Measurements from ENCODE around the gene PAPPA.
A peak's percentile ranks its signal among the peaks of the same experiment; 100 is the strongest.

The PAPPA gene

GRCh38 chr9:116168231-116168630 lies 14.6 kb downstream of the PAPPA start:
- TF ChIP-seq ATF2 (tag by site-specific recombination; IDR thresholded peaks at IDR 0.05; ENCODE audit: low read depth) (0 out of 2 replicates have a peak, but pooled peaks have one; percentile 27), ZNF629 (tag by site-specific recombination; IDR thresholded peaks at IDR 0.05) (0 out of 2 replicates have a peak, but pooled peaks have one; percentile 14)
- TF ChIP-seq, protein P1, sequence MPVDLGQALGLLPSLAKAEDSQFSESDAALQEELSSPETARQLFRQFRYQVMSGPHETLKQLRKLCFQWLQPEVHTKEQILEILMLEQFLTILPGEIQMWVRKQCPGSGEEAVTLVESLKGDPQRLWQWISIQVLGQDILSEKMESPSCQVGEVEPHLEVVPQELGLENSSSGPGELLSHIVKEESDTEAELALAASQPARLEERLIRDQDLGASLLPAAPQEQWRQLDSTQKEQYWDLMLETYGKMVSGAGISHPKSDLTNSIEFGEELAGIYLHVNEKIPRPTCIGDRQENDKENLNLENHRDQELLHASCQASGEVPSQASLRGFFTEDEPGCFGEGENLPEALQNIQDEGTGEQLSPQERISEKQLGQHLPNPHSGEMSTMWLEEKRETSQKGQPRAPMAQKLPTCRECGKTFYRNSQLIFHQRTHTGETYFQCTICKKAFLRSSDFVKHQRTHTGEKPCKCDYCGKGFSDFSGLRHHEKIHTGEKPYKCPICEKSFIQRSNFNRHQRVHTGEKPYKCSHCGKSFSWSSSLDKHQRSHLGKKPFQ (tag by site-specific recombination; IDR thresholded peaks at IDR 0.05) = no peak
- CTCF ChIA-PET = interaction anchor here (0.6 kb wide), 1 partner anchor 251 kb away, joined by 3 read pairs; no protein-coding TSS in a partner anchor
- no peak overlapping the region for H3K4me3 ChIP-seq (ENCODE audit: low read depth, low read length)
- POLR2A ChIA-PET = no interaction called here
- no peaks in the 10 kb centered on the region for H3K4me1 ChIP-seq (ENCODE audit: control insufficient read depth, insufficient read depth, low read length)
- H3K27ac ChIP-seq (ENCODE audit: extremely low read depth, low read depth, low read length) = no peak overlapping the region
- no peaks in the 10 kb centered on the region for H3K9me3 ChIP-seq (ENCODE audit: control insufficient read depth, insufficient read depth, low read depth, low read length)
- no peaks in the 10 kb centered on the region for H3K36me3 ChIP-seq (ENCODE audit: control insufficient read depth in 2 of 2, insufficient read depth in 1 of 2, low read length in 2 of 2)

DNA sequence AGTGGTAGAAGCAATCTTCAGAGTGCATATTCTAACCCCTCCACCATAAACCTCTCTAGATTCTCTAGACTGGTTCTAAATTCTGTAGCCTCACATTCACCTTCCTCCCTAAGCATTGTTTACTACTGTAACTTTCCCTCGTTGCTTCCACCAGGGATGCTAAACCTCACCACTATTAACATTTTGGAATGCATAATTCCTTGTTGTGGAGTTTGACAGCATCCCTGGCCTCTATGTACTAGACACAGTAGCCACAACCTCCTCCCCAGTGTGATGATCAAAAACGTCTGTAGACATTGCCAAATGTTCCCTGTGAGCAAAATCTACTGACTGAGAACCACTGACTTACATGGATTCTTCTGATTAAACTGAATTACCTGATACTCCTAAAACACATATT lies 18.6 kb downstream of the PAPPA start:
- no peaks in the 10 kb centered on the region for H3K9me3 ChIP-seq (ENCODE audit: control insufficient read depth, insufficient read depth, low read depth, low read length)
- ChIA-PET POLR2A (no interaction called here), CTCF (interaction anchor here (0.6 to 1.2 kb wide), 3 partner anchors 9 to 511 kb away, joined by 3 read pairs; no protein-coding TSS in a partner anchor)
- TF ChIP-seq ZEB2 (tag by site-specific recombination; IDR thresholded peaks at IDR 0.05) = no peak
- no peak for TF ChIP-seq ZBTB8A (tag by site-specific recombination; IDR thresholded peaks at IDR 0.05)
- no peak for TF ChIP-seq ZSCAN16 (tag by site-specific recombination; IDR thresholded peaks at IDR 0.05)
- TF ChIP-seq GLI4 (tag by site-specific recombination; IDR thresholded peaks at IDR 0.05) = no peak
- TF ChIP-seq YY2 (tag by site-specific recombination; IDR thresholded peaks at IDR 0.05) = no peak
- TF ChIP-seq ZNF214 (tag by site-specific recombination; IDR thresholded peaks at IDR 0.05; ENCODE audit: borderline replicate concordance) = no peak
- TF ChIP-seq ZNF692 (tag by site-specific recombination; IDR thresholded peaks at IDR 0.05) = no peak
- TF ChIP-seq ZFP41 (tag by site-specific recombination; IDR thresholded peaks at IDR 0.05; ENCODE audit: borderline replicate concordance) = no peak
- no peak for TF ChIP-seq ZNF585B (tag by site-specific recombination; IDR thresholded peaks at IDR 0.05)
- TF ChIP-seq ZNF362 (tag by site-specific recombination; IDR thresholded peaks at IDR 0.05) = no peak
- no peak for TF ChIP-seq OSR2 (tag by site-specific recombination; IDR thresholded peaks at IDR 0.05)
- TF ChIP-seq ZNF701 (tag by site-specific recombination; IDR thresholded peaks at IDR 0.05) = no peak
- TF ChIP-seq ZNF404 (tag by site-specific recombination; IDR thresholded peaks at IDR 0.05) = no peak
- TF ChIP-seq, protein P2, sequence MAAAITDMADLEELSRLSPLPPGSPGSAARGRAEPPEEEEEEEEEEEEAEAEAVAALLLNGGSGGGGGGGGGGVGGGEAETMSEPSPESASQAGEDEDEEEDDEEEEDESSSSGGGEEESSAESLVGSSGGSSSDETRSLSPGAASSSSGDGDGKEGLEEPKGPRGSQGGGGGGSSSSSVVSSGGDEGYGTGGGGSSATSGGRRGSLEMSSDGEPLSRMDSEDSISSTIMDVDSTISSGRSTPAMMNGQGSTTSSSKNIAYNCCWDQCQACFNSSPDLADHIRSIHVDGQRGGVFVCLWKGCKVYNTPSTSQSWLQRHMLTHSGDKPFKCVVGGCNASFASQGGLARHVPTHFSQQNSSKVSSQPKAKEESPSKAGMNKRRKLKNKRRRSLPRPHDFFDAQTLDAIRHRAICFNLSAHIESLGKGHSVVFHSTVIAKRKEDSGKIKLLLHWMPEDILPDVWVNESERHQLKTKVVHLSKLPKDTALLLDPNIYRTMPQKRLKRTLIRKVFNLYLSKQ (tag by site-specific recombination; IDR thresholded peaks at IDR 0.05; ENCODE audit: borderline replicate concordance) = no peak
- no peak for TF ChIP-seq ZNF571 (tag by site-specific recombination; IDR thresholded peaks at IDR 0.05)
- no peak for TF ChIP-seq ELK4 (IDR thresholded peaks at IDR 0.05; ENCODE audit: borderline replicate concordance, low read depth, low read length)
- TF ChIP-seq ZNF157 (tag by site-specific recombination; IDR thresholded peaks at IDR 0.05) = no peak
- TF ChIP-seq ZNF670 (tag by site-specific recombination; IDR thresholded peaks at IDR 0.05; ENCODE audit: low read depth) = no peak
- no peak for TF ChIP-seq GLIS2 (tag by site-specific recombination; IDR thresholded peaks at IDR 0.05)
- no peak for TF ChIP-seq TCF7L2 (IDR thresholded peaks at IDR 0.05; ENCODE audit: borderline replicate concordance, low read depth, low read length)
- H3K36me3 ChIP-seq (ENCODE audit: control insufficient read depth in 2 of 2, insufficient read depth in 1 of 2, low read length in 2 of 2) = no peaks in the 10 kb centered on the region
- no peak overlapping the region for H3K27ac ChIP-seq (ENCODE audit: extremely low read depth, low read depth, low read length)
- H3K4me1 ChIP-seq (ENCODE audit: control insufficient read depth, insufficient read depth, low read length) = no peaks in the 10 kb centered on the region
- H3K4me3 ChIP-seq (ENCODE audit: low read depth, low read length) = no peak overlapping the region

All from HEK293 (cell line).